Measurements from ENCODE around the gene GFY. TPM values are rescaled to one million over a fixed set of nuclear protein-coding genes. Genes with fewer than 3 reads are reported as not detected.

Gene GFY
- total and polyA plus RNA-seq, 10 of the 15 experiments (the other 5 are each of a cell fraction or from before 2014, with no cell fraction given), result 0.05 TPM; not detected in 9

DNA sequence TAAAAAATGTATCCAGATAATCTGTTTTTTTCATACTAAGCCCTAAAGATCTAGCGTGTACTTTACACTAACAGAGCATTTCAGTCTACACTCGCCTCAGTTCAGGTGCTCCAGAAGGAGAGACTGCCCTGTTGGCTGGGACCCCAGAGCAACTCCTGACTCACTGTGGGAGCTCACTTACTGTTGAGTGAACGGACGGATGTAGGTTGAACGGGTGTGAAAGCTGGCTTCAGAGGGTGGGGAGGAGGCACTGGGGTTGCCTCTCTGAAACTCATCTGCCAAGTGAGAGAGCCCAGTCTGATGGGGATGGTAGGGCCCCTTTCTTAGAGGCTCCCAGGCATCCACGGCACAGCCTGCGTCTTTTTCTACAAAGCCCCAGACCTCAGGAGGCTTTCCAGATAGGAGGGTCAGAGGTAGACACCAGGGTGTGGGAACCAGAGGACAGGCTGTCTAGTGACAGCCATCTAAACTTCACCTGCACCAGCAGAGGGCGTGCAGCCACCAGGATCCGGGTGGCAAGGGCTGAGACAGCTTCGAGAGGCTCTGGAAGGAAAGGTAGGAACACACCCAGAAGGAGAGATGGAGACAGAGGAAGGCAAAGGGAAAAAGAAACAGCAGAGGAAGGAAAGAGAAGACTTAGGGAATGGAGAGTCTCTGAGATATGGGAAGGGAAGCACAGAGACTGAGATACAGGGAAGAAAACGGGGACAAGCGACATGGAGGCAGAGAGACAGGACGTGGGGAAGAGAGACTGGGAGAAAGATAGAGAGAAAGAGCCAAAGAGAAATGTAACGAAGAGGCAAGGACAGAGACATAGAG is 33.4 kb upstream of the GFY start:
- Histone ChIP-seq H2AFZ (ENCODE audit: control insufficient read depth, low read depth, low read length) (no peak overlapping the region), H3K4me3 (no peak overlapping the region), H3K36me3 (ENCODE audit: control insufficient read depth in 2 of 2, insufficient read depth in 2 of 2, low read length in 1 of 2) (no peaks in the 10 kb centered on the region), H3K27me3 (replicated peaks in 1 of 2; ENCODE audit: control insufficient read depth in 2 of 2, insufficient read depth in 2 of 2, low read length in 1 of 2) (no peaks in the 10 kb centered on the region), H3K27ac (ENCODE audit: control insufficient read depth, insufficient read depth) (no peak overlapping the region), H3K4me1 (ENCODE audit: control insufficient read depth, insufficient read depth, low read length) (no peaks in the 10 kb centered on the region; the same call in 1 of the 2 replicates), H3K9ac (ENCODE audit: control insufficient read depth, insufficient read depth, low read length) (no peak overlapping the region), H3K4me2 (ENCODE audit: control insufficient read depth, insufficient read depth) (no peak overlapping the region), H4K20me1 (ENCODE audit: control insufficient read depth, insufficient read depth) (no peaks in the 10 kb centered on the region), H3K9me3 (replicated peaks; ENCODE audit: control insufficient read depth, insufficient read depth, low read length) (no peaks in the 10 kb centered on the region), H3K79me2 (ENCODE audit: control insufficient read depth, insufficient read depth, low read length) (no peaks in the 10 kb centered on the region)
- DNase-seq (ENCODE audit: low read depth, low spot score) (peak; percentile 40), ATAC-seq (peak; percentile 96), FAIRE-seq (peak; percentile 95)
- intact Hi-C loops (cut with micrococcal nuclease; ENCODE audit: unreplicated experiment) (loop anchor here (1.0 kb wide), 3 partner anchors 39 to 79 kb away; no protein-coding TSS in a partner anchor), in situ Hi-C loops (cut with MboI) (loop anchor here (5.0 kb wide), 1 partner anchor 46 kb away; no protein-coding TSS in a partner anchor)
- WGBS (ENCODE audit: insufficient coverage, insufficient replicate concordance, low lambda C conversion rate, missing lambda C conversion rate), result 10% methylated on average over 13 of the region's 14 CpGs
- ChIA-PET CTCF (interaction anchor here (0.6 to 5.7 kb wide), 42 partner anchors 10 to 294 kb away, joined by 3 to 68 read pairs (median 5); partner anchors contain the start of genes FLT3LG, GFY and PIH1D1), RAD21 (ENCODE audit: unreplicated experiment) (interaction anchor here (0.7 to 3.0 kb wide), 20 partner anchors 9 to 124 kb away, joined by 3 to 23 read pairs (median 4); partner anchors contain the start of genes FLT3LG and PIH1D1), SMC1A (ENCODE audit: uncharacterized antibody, unreplicated experiment) (interaction anchor here (0.6 to 2.9 kb wide), 23 partner anchors 8 to 166 kb away, joined by 3 to 15 read pairs (median 4); partner anchors contain the start of genes CD37, FLT3LG and PIH1D1), POLR2A (interaction anchor here (0.5 to 2.0 kb wide), 5 partner anchors 51 to 485 kb away, joined by 3 to 5 read pairs (median 4); partner anchors contain the start of gene PIH1D1)
- no TSS peak for BruUV-seq (replicated peaks)
- TF ChIP-seq MTA2 (IDR thresholded peaks at IDR 0.05; ENCODE audit: low read depth) (0 out of 2 replicates have a peak, but pooled peaks have one; percentile 14), SMARCA5 (IDR thresholded peaks at IDR 0.05) (peak; percentile 45; the same call in 1 of the 2 replicates), MTA3 (IDR thresholded peaks at IDR 0.05; ENCODE audit: borderline replicate concordance, low read length) (no peak), PAX8 (IDR thresholded peaks at IDR 0.05) (no peak), CREM (IDR thresholded peaks at IDR 0.05; ENCODE audit: low read depth) (0 out of 2 replicates have a peak, but pooled peaks have one; percentile 4), SMC3 (IDR thresholded peaks at IDR 0.05; ENCODE audit: borderline replicate concordance, low read length) (peak; percentile 97), STAT1 (conservative IDR thresholded peaks at IDR 0.05) (0 out of 2 replicates have a peak, but pooled peaks have one; percentile 11), ETV6 (conservative IDR thresholded peaks at IDR 0.05 in 1 of 2, IDR thresholded peaks at IDR 0.05 in 1 of 2; ENCODE audit: borderline replicate concordance in 1 of 2, low read depth in 1 of 2) (no peak), YY1 (IDR thresholded peaks at IDR 0.05; ENCODE audit: low read depth, low read length) (peak; percentile 83), HDGF (IDR thresholded peaks at IDR 0.05) (peak; percentile 87; the same call in 1 of the 2 replicates), GATAD2B (conservative IDR thresholded peaks at IDR 0.05; ENCODE audit: low read depth) (0 out of 2 replicates have a peak, but pooled peaks have one; percentile 38)
- TF ChIP-seq, protein P1, sequence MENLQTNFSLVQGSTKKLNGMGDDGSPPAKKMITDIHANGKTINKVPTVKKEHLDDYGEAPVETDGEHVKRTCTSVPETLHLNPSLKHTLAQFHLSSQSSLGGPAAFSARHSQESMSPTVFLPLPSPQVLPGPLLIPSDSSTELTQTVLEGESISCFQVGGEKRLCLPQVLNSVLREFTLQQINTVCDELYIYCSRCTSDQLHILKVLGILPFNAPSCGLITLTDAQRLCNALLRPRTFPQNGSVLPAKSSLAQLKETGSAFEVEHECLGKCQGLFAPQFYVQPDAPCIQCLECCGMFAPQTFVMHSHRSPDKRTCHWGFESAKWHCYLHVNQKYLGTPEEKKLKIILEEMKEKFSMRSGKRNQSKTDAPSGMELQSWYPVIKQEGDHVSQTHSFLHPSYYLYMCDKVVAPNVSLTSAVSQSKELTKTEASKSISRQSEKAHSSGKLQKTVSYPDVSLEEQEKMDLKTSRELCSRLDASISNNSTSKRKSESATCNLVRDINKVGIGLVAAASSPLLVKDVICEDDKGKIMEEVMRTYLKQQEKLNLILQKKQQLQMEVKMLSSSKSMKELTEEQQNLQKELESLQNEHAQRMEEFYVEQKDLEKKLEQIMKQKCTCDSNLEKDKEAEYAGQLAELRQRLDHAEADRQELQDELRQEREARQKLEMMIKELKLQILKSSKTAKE (IDR thresholded peaks at IDR 0.05; ENCODE audit: low read depth, poor library complexity, severe bottlenecking), result peak; percentile 60
- TF ChIP-seq, protein P2, sequence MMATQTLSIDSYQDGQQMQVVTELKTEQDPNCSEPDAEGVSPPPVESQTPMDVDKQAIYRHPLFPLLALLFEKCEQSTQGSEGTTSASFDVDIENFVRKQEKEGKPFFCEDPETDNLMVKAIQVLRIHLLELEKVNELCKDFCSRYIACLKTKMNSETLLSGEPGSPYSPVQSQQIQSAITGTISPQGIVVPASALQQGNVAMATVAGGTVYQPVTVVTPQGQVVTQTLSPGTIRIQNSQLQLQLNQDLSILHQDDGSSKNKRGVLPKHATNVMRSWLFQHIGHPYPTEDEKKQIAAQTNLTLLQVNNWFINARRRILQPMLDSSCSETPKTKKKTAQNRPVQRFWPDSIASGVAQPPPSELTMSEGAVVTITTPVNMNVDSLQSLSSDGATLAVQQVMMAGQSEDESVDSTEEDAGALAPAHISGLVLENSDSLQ (IDR thresholded peaks at IDR 0.05), result peak; percentile 79
- TF ChIP-seq, protein P3, sequence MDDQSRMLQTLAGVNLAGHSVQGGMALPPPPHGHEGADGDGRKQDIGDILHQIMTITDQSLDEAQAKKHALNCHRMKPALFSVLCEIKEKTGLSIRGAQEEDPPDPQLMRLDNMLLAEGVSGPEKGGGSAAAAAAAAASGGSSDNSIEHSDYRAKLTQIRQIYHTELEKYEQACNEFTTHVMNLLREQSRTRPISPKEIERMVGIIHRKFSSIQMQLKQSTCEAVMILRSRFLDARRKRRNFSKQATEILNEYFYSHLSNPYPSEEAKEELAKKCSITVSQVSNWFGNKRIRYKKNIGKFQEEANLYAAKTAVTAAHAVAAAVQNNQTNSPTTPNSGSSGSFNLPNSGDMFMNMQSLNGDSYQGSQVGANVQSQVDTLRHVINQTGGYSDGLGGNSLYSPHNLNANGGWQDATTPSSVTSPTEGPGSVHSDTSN (IDR thresholded peaks at IDR 0.05; ENCODE audit: insufficient replicate concordance, low read depth, low read length), result peak; percentile 38
- TF ChIP-seq, protein P4, sequence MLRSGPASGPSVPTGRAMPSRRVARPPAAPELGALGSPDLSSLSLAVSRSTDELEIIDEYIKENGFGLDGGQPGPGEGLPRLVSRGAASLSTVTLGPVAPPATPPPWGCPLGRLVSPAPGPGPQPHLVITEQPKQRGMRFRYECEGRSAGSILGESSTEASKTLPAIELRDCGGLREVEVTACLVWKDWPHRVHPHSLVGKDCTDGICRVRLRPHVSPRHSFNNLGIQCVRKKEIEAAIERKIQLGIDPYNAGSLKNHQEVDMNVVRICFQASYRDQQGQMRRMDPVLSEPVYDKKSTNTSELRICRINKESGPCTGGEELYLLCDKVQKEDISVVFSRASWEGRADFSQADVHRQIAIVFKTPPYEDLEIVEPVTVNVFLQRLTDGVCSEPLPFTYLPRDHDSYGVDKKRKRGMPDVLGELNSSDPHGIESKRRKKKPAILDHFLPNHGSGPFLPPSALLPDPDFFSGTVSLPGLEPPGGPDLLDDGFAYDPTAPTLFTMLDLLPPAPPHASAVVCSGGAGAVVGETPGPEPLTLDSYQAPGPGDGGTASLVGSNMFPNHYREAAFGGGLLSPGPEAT (IDR thresholded peaks at IDR 0.05; ENCODE audit: low read depth), result 0 out of 2 replicates have a peak, but pooled peaks have one; percentile 58

Measured in GM12878 (cell line).